H9 (cell line): ENCODE measurements around the gene EEF1G. TPM values are rescaled to one million over a fixed set of nuclear protein-coding genes. Genes with fewer than 3 reads are reported as not detected.
A peak's percentile ranks its signal among the peaks of the same experiment; 100 is the strongest.

Experiments
- DNase-seq: peaks from one replicate; pipeline ENCODE4 v3.0.0-alpha.2; 2017
- H2AFZ ChIP-seq: one replicate; pipeline ENCODE4 v1.6.1; 2013; ENCODE audit warnings: mild to moderate bottlenecking, low read length, control low read depth, moderate library complexity
- H2AK5ac ChIP-seq: 2 replicates; pipeline ENCODE4 v1.6.1; 2013; ENCODE audit warnings: low read length, control low read depth, mixed read lengths; ENCODE audit not compliant: insufficient read length
- H2BK120ac ChIP-seq: one replicate; pipeline ENCODE4 v1.6.1; 2013; ENCODE audit warnings: low read depth, mild to moderate bottlenecking, low read length, control low read depth, inconsistent platforms; ENCODE audit not compliant: poor library complexity, severe bottlenecking
- H2BK12ac ChIP-seq: 2 replicates; pipeline ENCODE4 v1.6.1; 2013; ENCODE audit warnings: low read length, control low read depth, mixed read lengths, low read depth; ENCODE audit not compliant: insufficient read length
- H2BK15ac ChIP-seq: 2 replicates; pipeline ENCODE4 v1.6.1; 2013; ENCODE audit warnings: low read depth, low read length, control low read depth
- H2BK20ac ChIP-seq: one replicate; pipeline ENCODE4 v1.6.1; 2013; ENCODE audit warnings: low read depth, mild to moderate bottlenecking, low read length, control low read depth, inconsistent platforms; ENCODE audit not compliant: poor library complexity, severe bottlenecking
- H2BK5ac ChIP-seq: 2 replicates; pipeline ENCODE4 v1.6.1; 2013; ENCODE audit warnings: low read length, control low read depth, mixed read lengths; ENCODE audit not compliant: insufficient read length
- H3K14ac ChIP-seq: 2 replicates; pipeline ENCODE4 v1.6.1; 2013; ENCODE audit warnings: low read length, control low read depth; ENCODE audit not compliant: insufficient read depth
- H3K18ac ChIP-seq: 2 replicates; pipeline ENCODE4 v1.6.1; 2013; ENCODE audit warnings: low read depth, mild to moderate bottlenecking, mixed read lengths, low read length, control low read depth; ENCODE audit not compliant: insufficient read length
- H3K23ac ChIP-seq: 2 replicates; pipeline ENCODE4 v1.6.1; 2013; ENCODE audit warnings: low read length, control low read depth, mixed read lengths, low read depth; ENCODE audit not compliant: insufficient read length
- H3K23me2 ChIP-seq: 2 replicates; pipeline ENCODE4 v1.6.1; 2013; ENCODE audit warnings: low read depth, mild to moderate bottlenecking, mixed read lengths, low read length, control low read depth; ENCODE audit not compliant: insufficient read length, poor library complexity, severe bottlenecking
- H3K27ac ChIP-seq: 2 replicates; pipeline ENCODE4 v1.5.1; 2013; ENCODE audit warnings: low read length, control low read depth, mixed read lengths, low read depth; ENCODE audit not compliant: insufficient read length
- H3K27me3 ChIP-seq: 2 replicates; pipeline ENCODE4 v1.6.1; 2013; ENCODE audit warnings: low read length, control low read depth, inconsistent platforms; ENCODE audit not compliant: insufficient read depth
- H3K4ac ChIP-seq: 2 replicates; pipeline ENCODE4 v1.6.1; 2013; ENCODE audit warnings: low read depth, mild to moderate bottlenecking, control low read depth, inconsistent platforms, low read length, moderate library complexity
- H3K4me1 ChIP-seq: 2 replicates; pipeline ENCODE4 v1.6.1; 2013; ENCODE audit warnings: low read length, control low read depth, inconsistent platforms; ENCODE audit not compliant: insufficient read depth
- H3K4me2 ChIP-seq: 2 replicates; pipeline ENCODE4 v1.6.1; 2013; ENCODE audit warnings: low read length, control low read depth, mixed read lengths; ENCODE audit not compliant: insufficient read length, insufficient read depth
- H3K56ac ChIP-seq: 2 replicates; pipeline ENCODE4 v1.6.1; 2013; ENCODE audit warnings: low read depth, mild to moderate bottlenecking, mixed read lengths, low read length, control low read depth; ENCODE audit not compliant: insufficient read length
- H3K79me1 ChIP-seq: 2 replicates; pipeline ENCODE4 v1.6.1; 2013; ENCODE audit warnings: low read depth, mild to moderate bottlenecking, moderate library complexity, low read length, control low read depth, inconsistent platforms; ENCODE audit not compliant: insufficient read depth, poor library complexity, severe bottlenecking
- H3K79me2 ChIP-seq: 2 replicates; pipeline ENCODE4 v1.6.1; 2013; ENCODE audit warnings: low read length, control low read depth, inconsistent platforms; ENCODE audit not compliant: insufficient read depth
- H3K9ac ChIP-seq: 2 replicates; pipeline ENCODE4 v1.6.1; 2013; ENCODE audit warnings: low read length, control low read depth, mixed read lengths; ENCODE audit not compliant: insufficient read length; ENCODE audit errors: extremely low read depth
- H3K9me3 ChIP-seq: one replicate; pipeline ENCODE4 v1.6.1; 2013; ENCODE audit warnings: low read depth, low read length, inconsistent platforms; ENCODE audit not compliant: control insufficient read depth
- H3T11ph ChIP-seq: one replicate; pipeline ENCODE4 v1.6.1; 2013; ENCODE audit warnings: mild to moderate bottlenecking, low read length, control low read depth, inconsistent platforms
- H4K20me1 ChIP-seq: one replicate; pipeline ENCODE4 v1.6.1; 2013; ENCODE audit not compliant: control insufficient read depth, insufficient read length, insufficient read depth
- H4K5ac ChIP-seq: 2 replicates; pipeline ENCODE4 v1.6.1; 2013; ENCODE audit warnings: low read depth, mild to moderate bottlenecking, mixed read lengths, low read length, control low read depth; ENCODE audit not compliant: insufficient read length
- H4K8ac ChIP-seq: replicated peaks from 2 replicates; pipeline ENCODE4 v1.6.1; 2013; ENCODE audit warnings: low read length, control low read depth, mixed read lengths, low read depth; ENCODE audit not compliant: insufficient read length
- H4K91ac ChIP-seq: 2 replicates; pipeline ENCODE4 v1.6.1; 2013; ENCODE audit warnings: low read depth, mild to moderate bottlenecking, moderate library complexity, mixed read lengths, low read length, control low read depth; ENCODE audit not compliant: insufficient read length
- H3K27ac Mint-ChIP-seq, 3 experiments: 2 replicates in 2 of 3; 3 replicates in 1 of 3; pipeline ENCODE4 v1.8.0; 2020 to 2021; ENCODE audit warnings: mixed read lengths in 3 of 3, mild to moderate bottlenecking in 1 of 3, moderate library complexity in 1 of 3
- H3K27me3 Mint-ChIP-seq: 2 replicates; pipeline ENCODE4 v1.8.0; 2021; ENCODE audit warnings: low read depth, mild to moderate bottlenecking, moderate library complexity, mixed read lengths
- H3K36me3 Mint-ChIP-seq, 3 experiments: 2 replicates in 2 of 3; 3 replicates in 1 of 3; pipeline ENCODE4 v1.8.0; 2020 to 2021; ENCODE audit warnings: low read depth in 3 of 3, mixed read lengths in 3 of 3; ENCODE audit not compliant: insufficient read depth in 1 of 3
- H3K4me1 Mint-ChIP-seq, 2 experiments: 2 replicates each; pipeline ENCODE4 v1.8.0; 2020; ENCODE audit warnings: mixed read lengths in 2 of 2
- H3K4me3 Mint-ChIP-seq, 2 experiments: 2 replicates in 1 of 2; 3 replicates in 1 of 2; pipeline ENCODE4 v1.8.0; 2020 to 2021; ENCODE audit warnings: mild to moderate bottlenecking in 2 of 2, mixed read lengths in 2 of 2, moderate library complexity in 1 of 2
- H3K9me3 Mint-ChIP-seq, 2 experiments: 2 replicates in 1 of 2; 3 replicates in 1 of 2; pipeline ENCODE4 v1.8.0; 2020; ENCODE audit warnings: mild to moderate bottlenecking in 2 of 2, mixed read lengths in 2 of 2, moderate library complexity in 1 of 2
- WGBS: extraction: QIAGEN DNeasy Blood & Tissue Kit; methylation state at CpG from one replicate; pipeline ENCODE4 v1.1.7; 2013; ENCODE audit warnings: missing lambda C conversion rate, low lambda C conversion rate, mixed read lengths; ENCODE audit not compliant: insufficient read length; ENCODE audit errors: extremely low coverage; 5-methylcytosine and 5-hydroxymethylcytosine counted together
- total RNA-seq: library from RNA; stranded (reverse); gene quantifications from 2 replicates; pipeline ENCODE4 v1.2.1, GENCODE V29; 2021
- TF ChIP-seq, protein P1 (sequence below): fragments of 200-600 bp; sonication (generic); conservative IDR thresholded peaks from 3 replicates; pipeline ENCODE4 v1.8.0; 2021; ENCODE audit warnings: antibody characterized with exemption, mild to moderate bottlenecking

The EEF1G gene
- total RNA-seq, 1 experiment from 2014 or later, result 1,790 TPM

DNA sequence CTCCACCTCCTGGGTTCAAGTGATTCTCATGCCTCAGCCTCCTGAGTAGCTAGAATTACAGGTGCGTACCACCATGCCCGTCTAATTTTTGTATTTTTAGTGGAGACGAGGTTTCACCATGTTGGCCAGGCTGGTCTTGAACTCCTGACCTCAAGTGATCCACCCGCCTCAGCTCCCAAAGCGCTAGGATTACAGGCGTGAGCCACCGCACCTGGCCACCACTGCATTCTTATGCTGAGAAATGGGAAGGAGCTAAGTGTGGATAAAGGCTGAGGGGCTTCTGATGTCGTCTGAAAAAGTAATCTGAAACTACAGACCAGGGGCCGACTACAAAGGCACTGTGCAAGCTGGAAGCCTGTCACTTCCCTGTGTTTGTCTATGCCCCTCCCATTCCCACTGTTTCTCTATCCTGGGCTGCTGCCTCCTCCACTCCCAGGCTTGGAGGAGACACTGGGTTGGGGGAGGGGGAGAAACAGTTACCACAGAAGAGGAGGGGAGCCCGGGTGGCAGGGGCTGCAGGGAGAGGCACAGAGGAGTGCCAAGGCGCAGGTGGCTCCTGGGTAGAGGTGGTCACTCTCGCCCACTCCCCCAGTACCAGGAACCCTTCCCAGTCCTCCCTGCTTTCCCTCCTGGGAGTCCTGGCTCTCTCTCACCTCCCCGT is 30.9 kb upstream of the EEF1G start:
- no peak overlapping the region for H3K27ac ChIP-seq
- H3K79me2 ChIP-seq, result no peaks in the 10 kb centered on the region; the same call in 1 of the 2 replicates
- H3K23me2 ChIP-seq, result peaks cover 4% of the 10 kb centered on the region
- H2AFZ ChIP-seq, result no peak overlapping the region
- H3K27me3 Mint-ChIP-seq, result peaks cover 29% of the 10 kb centered on the region
- TF ChIP-seq, protein P1, sequence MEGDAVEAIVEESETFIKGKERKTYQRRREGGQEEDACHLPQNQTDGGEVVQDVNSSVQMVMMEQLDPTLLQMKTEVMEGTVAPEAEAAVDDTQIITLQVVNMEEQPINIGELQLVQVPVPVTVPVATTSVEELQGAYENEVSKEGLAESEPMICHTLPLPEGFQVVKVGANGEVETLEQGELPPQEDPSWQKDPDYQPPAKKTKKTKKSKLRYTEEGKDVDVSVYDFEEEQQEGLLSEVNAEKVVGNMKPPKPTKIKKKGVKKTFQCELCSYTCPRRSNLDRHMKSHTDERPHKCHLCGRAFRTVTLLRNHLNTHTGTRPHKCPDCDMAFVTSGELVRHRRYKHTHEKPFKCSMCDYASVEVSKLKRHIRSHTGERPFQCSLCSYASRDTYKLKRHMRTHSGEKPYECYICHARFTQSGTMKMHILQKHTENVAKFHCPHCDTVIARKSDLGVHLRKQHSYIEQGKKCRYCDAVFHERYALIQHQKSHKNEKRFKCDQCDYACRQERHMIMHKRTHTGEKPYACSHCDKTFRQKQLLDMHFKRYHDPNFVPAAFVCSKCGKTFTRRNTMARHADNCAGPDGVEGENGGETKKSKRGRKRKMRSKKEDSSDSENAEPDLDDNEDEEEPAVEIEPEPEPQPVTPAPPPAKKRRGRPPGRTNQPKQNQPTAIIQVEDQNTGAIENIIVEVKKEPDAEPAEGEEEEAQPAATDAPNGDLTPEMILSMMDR, result no peak
- H3K18ac ChIP-seq, result no peak overlapping the region
- H3K27me3 ChIP-seq, result peaks cover 12% of the 10 kb centered on the region; the same call in 1 of the 2 replicates
- peaks cover 8% of the 10 kb centered on the region for H3K4me1 ChIP-seq
- H4K5ac ChIP-seq, result no peak overlapping the region
- no peak overlapping the region for H3K23ac ChIP-seq
- H3K9me3 Mint-ChIP-seq, result no peaks in the 10 kb centered on the region
- H2BK15ac ChIP-seq, result no peak overlapping the region
- no peak overlapping the region for H4K91ac ChIP-seq
- no peaks in the 10 kb centered on the region for H3K9me3 ChIP-seq
- no peak overlapping the region for H3K4me2 ChIP-seq
- H2BK12ac ChIP-seq, result no peak overlapping the region
- no peak overlapping the region for H2BK120ac ChIP-seq
- peaks cover 18 to 33% (median 18%) of the 10 kb centered on the region in 3 experiments for H3K36me3 Mint-ChIP-seq
- no peak overlapping the region for H2BK5ac ChIP-seq
- no peak overlapping the region for H3K14ac ChIP-seq
- no CpG with 5 or more reads among the region's 13 CpGs for WGBS
- DNase-seq, result peak; percentile 57
- H3K4ac ChIP-seq, result no peak overlapping the region
- no peak overlapping the region for H3K9ac ChIP-seq
- no peak overlapping the region for H4K8ac ChIP-seq
- H3K79me1 ChIP-seq, result no peaks in the 10 kb centered on the region
- peaks cover 44 to 64% of the 10 kb centered on the region in 2 experiments for H3K4me1 Mint-ChIP-seq
- no peak overlapping the region; a peak in 1 of 5 replicates for H3K4me3 Mint-ChIP-seq
- no peak overlapping the region for H2AK5ac ChIP-seq
- no peak overlapping the region for H3T11ph ChIP-seq
- no peak overlapping the region for H3K56ac ChIP-seq
- no peak overlapping the region for H2BK20ac ChIP-seq
- H4K20me1 ChIP-seq, result peaks cover 2% of the 10 kb centered on the region
- H3K27ac Mint-ChIP-seq, result no peak overlapping the region
